IPS DF 6.9 (cell line): Measurements from ENCODE around the gene GNA14.
"Not testable (repeated sequence)": the region's sequence is repeated elsewhere in the genome, so short reads cannot be mapped to it uniquely, and the experiment has no call there.

ENCODE experiments used
- DNase-seq: peaks from one replicate; pipeline ENCODE4 v3.0.0-alpha.2; 2013; ENCODE audit warnings: low read depth, low spot score
- H3K27ac ChIP-seq: one replicate; pipeline ENCODE4 v1.5.1; 2013; ENCODE audit warnings: low read length, control low read depth
- H3K27me3 ChIP-seq: 2 replicates; pipeline ENCODE4 v1.6.1; 2013; ENCODE audit warnings: mild to moderate bottlenecking, low read length; ENCODE audit not compliant: control insufficient read depth, insufficient read depth
- H3K36me3 ChIP-seq: 2 replicates; pipeline ENCODE4 v1.6.1; 2013; ENCODE audit warnings: low read length; ENCODE audit not compliant: control insufficient read depth, insufficient read depth
- H3K4me1 ChIP-seq: 2 replicates; pipeline ENCODE4 v1.6.1; 2013; ENCODE audit warnings: low read length; ENCODE audit not compliant: control insufficient read depth, insufficient read depth
- H3K4me3 ChIP-seq: 2 replicates; pipeline ENCODE4 v1.5.1; 2013; ENCODE audit warnings: mild to moderate bottlenecking, low read length
- H3K9me3 ChIP-seq: 2 replicates; pipeline ENCODE4 v1.6.1; 2013; ENCODE audit warnings: low read length, inconsistent platforms; ENCODE audit not compliant: control insufficient read depth, insufficient read depth
- WGBS: extraction: QIAGEN DNeasy Blood & Tissue Kit; methylation state at CpG from one replicate; pipeline ENCODE4 v1.1.7; 2013; ENCODE audit warnings: mixed read lengths, missing lambda C conversion rate; ENCODE audit not compliant: insufficient read length, insufficient coverage; 5-methylcytosine and 5-hydroxymethylcytosine counted together

The GNA14 gene

GRCh38 chr9:77408521-77408920, 239.6 kb downstream of the GNA14 start:
- H3K27ac ChIP-seq, H3K27me3 ChIP-seq, H3K9me3 ChIP-seq, H3K4me3 ChIP-seq, DNase-seq, H3K4me1 ChIP-seq, H3K36me3 ChIP-seq: not testable (repeated sequence)
- WGBS: no CpG with 5 or more reads among the region's 9 CpGs

- Histone ChIP-seq H3K36me3 (peaks cover 4% of the 10 kb centered on the region; the same call in 1 of the 2 replicates), H3K4me3 (no peak overlapping the region), H3K27ac (no peak overlapping the region), H3K4me1 (no peaks in the 10 kb centered on the region), H3K9me3 (peaks cover 3% of the 10 kb centered on the region; the same call in 1 of the 2 replicates), H3K27me3 (no peaks in the 10 kb centered on the region)
- no CpG with 5 or more reads among the region's 4 CpGs for WGBS
- DNase-seq: no peak
Observed at GRCh38 chr9:77403239-77403638, 244.9 kb downstream of the GNA14 start.

- H3K27me3 ChIP-seq: no peaks in the 10 kb centered on the region
- WGBS: no CpG with 5 or more reads among the region's 2 CpGs
- no peaks in the 10 kb centered on the region for H3K4me1 ChIP-seq
- H3K4me3 ChIP-seq: no peak overlapping the region
- H3K36me3 ChIP-seq: no peaks in the 10 kb centered on the region
- no peak overlapping the region for H3K27ac ChIP-seq
- no peaks in the 10 kb centered on the region for H3K9me3 ChIP-seq
- no peak for DNase-seq
Observed at GRCh38 chr9:77402286-77402685, 245.8 kb downstream of the GNA14 start.

GRCh38 chr9:77399964-77400363, 248.2 kb downstream of the GNA14 start:
- no peak for DNase-seq
- Histone ChIP-seq H3K9me3 (no peaks in the 10 kb centered on the region), H3K4me1 (no peaks in the 10 kb centered on the region), H3K27ac (no peak overlapping the region), H3K27me3 (no peaks in the 10 kb centered on the region), H3K4me3 (no peak overlapping the region), H3K36me3 (no peaks in the 10 kb centered on the region)
- no CpG with 5 or more reads among the region's 1 CpG for WGBS

GRCh38 chr9:77398581-77398980, 249.5 kb downstream of the GNA14 start:
- H3K4me3 ChIP-seq, H3K4me1 ChIP-seq, H3K27me3 ChIP-seq, H3K27ac ChIP-seq, H3K9me3 ChIP-seq, H3K36me3 ChIP-seq, DNase-seq: not testable (repeated sequence)
- WGBS: no CpG with 5 or more reads among the region's 9 CpGs

GRCh38 chr9:77392328-77392727, 255.8 kb downstream of the GNA14 start:
- Histone ChIP-seq H3K27ac (no peak overlapping the region), H3K4me1 (no peaks in the 10 kb centered on the region)

DNA sequence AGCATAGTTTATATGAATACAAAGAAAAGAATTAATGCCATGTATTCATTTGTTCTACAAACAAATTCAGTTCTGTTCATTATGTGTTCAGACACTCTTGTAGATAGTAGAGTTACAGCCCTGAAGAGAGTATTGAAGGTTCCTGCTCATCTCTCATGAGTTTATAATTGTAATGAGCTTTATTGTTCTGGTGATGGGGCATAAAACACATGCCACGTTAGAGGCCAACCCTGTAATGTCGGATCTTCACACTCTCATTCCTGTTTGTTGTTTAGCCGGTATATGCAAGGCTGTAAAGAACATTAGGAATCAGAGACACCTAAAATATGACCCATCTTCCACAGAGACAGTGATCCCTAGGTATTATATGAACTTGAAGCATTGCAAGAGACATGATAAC, 256.3 kb downstream of the GNA14 start:
- H3K27ac ChIP-seq: no peak overlapping the region
- no peak overlapping the region for H3K4me3 ChIP-seq
- no peaks in the 10 kb centered on the region for H3K36me3 ChIP-seq
- no peaks in the 10 kb centered on the region for H3K4me1 ChIP-seq
- H3K27me3 ChIP-seq: no peaks in the 10 kb centered on the region
- no CpG with 5 or more reads among the region's 3 CpGs for WGBS
- no peak for DNase-seq
- H3K9me3 ChIP-seq: no peaks in the 10 kb centered on the region

More at GRCh38 chr9:77392328-77392727, 255.8 kb downstream of the GNA14 start:
- DNase-seq: no peak
- no peaks in the 10 kb centered on the region for H3K9me3 ChIP-seq
- no peaks in the 10 kb centered on the region for H3K27me3 ChIP-seq
- H3K4me3 ChIP-seq: no peak overlapping the region
- H3K36me3 ChIP-seq: no peaks in the 10 kb centered on the region
- WGBS: no CpG with 5 or more reads among the region's 7 CpGs

GRCh38 chr9:77386187-77386586, 261.9 kb downstream of the GNA14 start:
- Histone ChIP-seq H3K4me3 (no peak overlapping the region), H3K9me3 (no peaks in the 10 kb centered on the region), H3K4me1 (no peaks in the 10 kb centered on the region), H3K27ac (no peak overlapping the region), H3K36me3 (no peaks in the 10 kb centered on the region), H3K27me3 (no peaks in the 10 kb centered on the region)
- no CpG with 5 or more reads among the region's 1 CpG for WGBS
- DNase-seq: no peak

GRCh38 chr9:77384406-77384805, 263.7 kb downstream of the GNA14 start:
- Histone ChIP-seq H3K27ac (no peak overlapping the region), H3K36me3 (no peaks in the 10 kb centered on the region), H3K4me3 (no peak overlapping the region), H3K27me3 (no peaks in the 10 kb centered on the region), H3K9me3 (no peaks in the 10 kb centered on the region), H3K4me1 (no peaks in the 10 kb centered on the region)
- DNase-seq: no peak

DNA sequence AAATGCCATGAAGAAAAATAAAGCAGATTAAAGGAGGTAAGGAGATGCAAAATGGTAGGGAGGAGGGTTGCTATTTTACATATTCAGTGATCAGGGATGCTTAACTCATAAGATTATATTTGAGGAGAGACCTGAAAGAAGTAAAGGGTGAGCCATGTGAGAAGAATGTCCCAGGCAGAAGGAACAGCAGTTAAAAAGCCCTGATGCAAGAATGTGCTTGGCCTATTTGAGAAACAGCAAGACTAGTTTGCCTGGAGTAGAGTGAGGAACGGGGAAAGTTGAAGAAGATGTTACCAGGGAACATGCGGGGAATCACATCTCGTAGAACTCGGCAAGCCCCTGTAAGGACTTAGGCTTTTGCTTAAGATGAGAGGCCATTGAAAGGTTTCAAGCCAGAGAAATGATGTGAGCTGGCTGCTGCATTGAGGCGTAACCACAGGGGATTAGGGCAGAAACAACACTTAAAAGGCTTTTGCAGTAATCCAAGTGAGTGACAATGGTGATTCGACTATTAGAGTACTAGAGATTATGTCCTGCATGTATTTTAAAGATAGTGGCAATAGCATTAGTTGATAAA, 272.1 kb downstream of the GNA14 start:
- Histone ChIP-seq H3K9me3 (no peaks in the 10 kb centered on the region), H3K27me3 (no peaks in the 10 kb centered on the region), H3K4me3 (no peak overlapping the region), H3K36me3 (no peaks in the 10 kb centered on the region; the same call in 1 of the 2 replicates), H3K4me1 (no peaks in the 10 kb centered on the region), H3K27ac (no peak overlapping the region)
- no peak for DNase-seq
- no CpG with 5 or more reads among the region's 6 CpGs for WGBS

GRCh38 chr9:77374266-77374665, 273.9 kb downstream of the GNA14 start:
- Histone ChIP-seq H3K4me3 (no peak overlapping the region), H3K4me1 (no peaks in the 10 kb centered on the region), H3K9me3 (no peaks in the 10 kb centered on the region), H3K36me3 (no peaks in the 10 kb centered on the region; the same call in 1 of the 2 replicates), H3K27me3 (no peaks in the 10 kb centered on the region), H3K27ac (no peak overlapping the region)
- WGBS: no CpG with 5 or more reads among the region's 3 CpGs
- DNase-seq: no peak
